ENCODE results near the gene LRRC70. TPM values are rescaled to one million over a fixed set of nuclear protein-coding genes. Genes with fewer than 3 reads are reported as not detected.

Gene LRRC70
- total and polyA plus RNA-seq, 2 of the 8 experiments (the other 6 are each of a cell fraction or from before 2014, with no cell fraction given): 0.62 to 0.67 TPM

GRCh38 chr5:62600560-62601252 lies 22.1 kb downstream of the LRRC70 start (continued):
- no peak for TF ChIP-seq CHD7 (IDR thresholded peaks at IDR 0.05; ENCODE audit: insufficient replicate concordance, low read length)
- TF ChIP-seq, protein P1, sequence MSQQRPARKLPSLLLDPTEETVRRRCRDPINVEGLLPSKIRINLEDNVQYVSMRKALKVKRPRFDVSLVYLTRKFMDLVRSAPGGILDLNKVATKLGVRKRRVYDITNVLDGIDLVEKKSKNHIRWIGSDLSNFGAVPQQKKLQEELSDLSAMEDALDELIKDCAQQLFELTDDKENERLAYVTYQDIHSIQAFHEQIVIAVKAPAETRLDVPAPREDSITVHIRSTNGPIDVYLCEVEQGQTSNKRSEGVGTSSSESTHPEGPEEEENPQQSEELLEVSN (IDR thresholded peaks at IDR 0.05): no peak
- TF ChIP-seq GTF2F1 (IDR thresholded peaks at IDR 0.05; ENCODE audit: borderline replicate concordance, low read depth, low read length): no peak
- no peak for TF ChIP-seq ASH2L (IDR thresholded peaks at IDR 0.05; ENCODE audit: low read length)
- no peak for TF ChIP-seq JUN (IDR thresholded peaks at IDR 0.05; ENCODE audit: low read depth, low read length)
- TF ChIP-seq POLR2A (IDR thresholded peaks at IDR 0.05; ENCODE audit: control extremely low read depth in 1 of 2, low read depth in 2 of 2, low read length in 2 of 2): no peak
- TF ChIP-seq TCF12 (IDR thresholded peaks at IDR 0.05; ENCODE audit: low read depth, low read length): no peak
- TF ChIP-seq RFX5 (IDR thresholded peaks at IDR 0.05; ENCODE audit: borderline replicate concordance, low read depth, low read length): no peak
- no peak for TF ChIP-seq YY1 (IDR thresholded peaks at IDR 0.05; ENCODE audit: low read depth, low read length)
- no peak for TF ChIP-seq TAF7 (optimal IDR thresholded peaks at IDR 0.05; ENCODE audit: borderline replicate concordance, low read depth, low read length)
- TF ChIP-seq TEAD4 (IDR thresholded peaks at IDR 0.05; ENCODE audit: low read depth, low read length): no peak
